ENCODE measurements around the gene TMED8. TPM values are rescaled to one million over a fixed set of nuclear protein-coding genes. Genes with fewer than 3 reads are reported as not detected.
A peak's percentile ranks its signal among the peaks of the same experiment; 100 is the strongest.

The TMED8 gene
- total RNA-seq, 2 donors from 2014 or later = 13.2 to 16.0 TPM

GRCh38 chr14:77400216-77400615 lies 23.3 kb upstream of the TMED8 start:
- Mint-ChIP-seq H3K36me3 (ENCODE audit: low read depth) (peaks cover 9% of the 10 kb centered on the region), H3K27me3 (no peaks in the 10 kb centered on the region), H3K27ac (no peak overlapping the region), H3K4me1 (peaks cover 3% of the 10 kb centered on the region), H3K4me3 (no peak overlapping the region)
- no peak for DNase-seq
- H3K9me3 ChIP-seq (ENCODE audit: control insufficient read depth, low read length, poor library complexity, severe bottlenecking) = no peaks in the 10 kb centered on the region
- no peak for ATAC-seq

- no peaks in the 10 kb centered on the region for H3K9me3 ChIP-seq (ENCODE audit: control insufficient read depth, low read length, poor library complexity, severe bottlenecking)
- H3K27ac Mint-ChIP-seq = no peak overlapping the region
- H3K4me3 Mint-ChIP-seq = no peak overlapping the region
- no peaks in the 10 kb centered on the region for H3K27me3 Mint-ChIP-seq
- DNase-seq = no peak
- no peak for ATAC-seq
- no peaks in the 10 kb centered on the region for H3K4me1 Mint-ChIP-seq
- H3K36me3 Mint-ChIP-seq (ENCODE audit: low read depth) = no peaks in the 10 kb centered on the region
Measured at GRCh38 chr14:77390188-77390587, 13.3 kb upstream of the TMED8 start.

GRCh38 chr14:77378701-77379100 lies 1.8 kb upstream of the TMED8 start:
- H3K4me1 Mint-ChIP-seq = peaks cover 24% of the 10 kb centered on the region
- H3K36me3 Mint-ChIP-seq (ENCODE audit: low read depth) = peaks cover 5% of the 10 kb centered on the region
- no peak overlapping the region for H3K27ac Mint-ChIP-seq
- no peak overlapping the region for H3K4me3 Mint-ChIP-seq
- peaks cover 11% of the 10 kb centered on the region for H3K27me3 Mint-ChIP-seq
- no peak for DNase-seq
- no peaks in the 10 kb centered on the region for H3K9me3 ChIP-seq (ENCODE audit: control insufficient read depth, low read length, poor library complexity, severe bottlenecking)
- ATAC-seq = no peak

GRCh38 chr14:77377502-77377844 lies 579 bp upstream of the TMED8 start:
- no peak overlapping the region for H3K27ac Mint-ChIP-seq
- peak; percentile 21 for ATAC-seq

GRCh38 chr14:77375973-77376770 lies 722 bp downstream of the TMED8 start:
- ATAC-seq (peak; percentile 20), DNase-seq (peak in 1 of 3 donors; percentile 5)
- no peak overlapping the region for H3K27ac Mint-ChIP-seq
- H3K9me3 ChIP-seq (ENCODE audit: control insufficient read depth, low read length, poor library complexity, severe bottlenecking) = no peaks in the 10 kb centered on the region
- peaks cover 5% of the 10 kb centered on the region for H3K36me3 Mint-ChIP-seq (ENCODE audit: low read depth)
- peaks cover 9% of the 10 kb centered on the region for H3K27me3 Mint-ChIP-seq
- H3K4me1 Mint-ChIP-seq = peaks cover 35% of the 10 kb centered on the region
- H3K4me3 Mint-ChIP-seq = no peak overlapping the region

More at GRCh38 chr14:77377502-77377844, 579 bp upstream of the TMED8 start:
- H3K9me3 ChIP-seq (ENCODE audit: control insufficient read depth, low read length, poor library complexity, severe bottlenecking) = no peaks in the 10 kb centered on the region
- no peak overlapping the region for H3K4me3 Mint-ChIP-seq
- H3K27me3 Mint-ChIP-seq = peaks cover 11% of the 10 kb centered on the region
- peaks cover 5% of the 10 kb centered on the region for H3K36me3 Mint-ChIP-seq (ENCODE audit: low read depth)
- peaks cover 33% of the 10 kb centered on the region for H3K4me1 Mint-ChIP-seq
- no peak for DNase-seq

- H3K27ac Mint-ChIP-seq = no peak overlapping the region
- H3K27me3 Mint-ChIP-seq = peaks cover 1% of the 10 kb centered on the region
- DNase-seq = no peak
- H3K4me3 Mint-ChIP-seq = no peak overlapping the region
- H3K9me3 ChIP-seq (ENCODE audit: control insufficient read depth, low read length, poor library complexity, severe bottlenecking) = no peaks in the 10 kb centered on the region
- peaks cover 31% of the 10 kb centered on the region for H3K4me1 Mint-ChIP-seq
- no peaks in the 10 kb centered on the region for H3K36me3 Mint-ChIP-seq (ENCODE audit: low read depth)
- no peak for ATAC-seq
Measured at GRCh38 chr14:77375164-77375950, 1.5 kb downstream of the TMED8 start.

- DNase-seq (no peak), ATAC-seq (peak; percentile 40)
- Mint-ChIP-seq H3K4me3 (peak overlapping the region; percentile 85), H3K4me1 (peaks cover 43% of the 10 kb centered on the region), H3K36me3 (ENCODE audit: low read depth) (no peaks in the 10 kb centered on the region), H3K27me3 (no peaks in the 10 kb centered on the region), H3K27ac (peak overlapping the region; percentile 88)
- H3K9me3 ChIP-seq (ENCODE audit: control insufficient read depth, low read length, poor library complexity, severe bottlenecking) = no peaks in the 10 kb centered on the region
Measured at GRCh38 chr14:77372304-77372841, 4.5 kb downstream of the TMED8 start.

GRCh38 chr14:77369285-77369684 lies 7.6 kb downstream of the TMED8 start:
- no peaks in the 10 kb centered on the region for H3K27me3 Mint-ChIP-seq
- DNase-seq = peak in 2 of 3 donors; percentile 14 to 30
- H3K4me1 Mint-ChIP-seq = peaks cover 36% of the 10 kb centered on the region
- H3K4me3 Mint-ChIP-seq = peak overlapping the region; percentile 68
- peak; percentile 87 for ATAC-seq
- H3K36me3 Mint-ChIP-seq (ENCODE audit: low read depth) = no peaks in the 10 kb centered on the region
- H3K9me3 ChIP-seq (ENCODE audit: control insufficient read depth, low read length, poor library complexity, severe bottlenecking) = no peaks in the 10 kb centered on the region
- peak overlapping the region; percentile 92 for H3K27ac Mint-ChIP-seq

- ATAC-seq = no peak
- peak overlapping the region; percentile 67 for H3K27ac Mint-ChIP-seq
- no peaks in the 10 kb centered on the region for H3K27me3 Mint-ChIP-seq
Measured at GRCh38 chr14:77364146-77364545, 12.7 kb downstream of the TMED8 start.

GRCh38 chr14:77359626-77360025 lies 17.3 kb downstream of the TMED8 start:
- H3K9me3 ChIP-seq (ENCODE audit: control insufficient read depth, low read length, poor library complexity, severe bottlenecking) = no peaks in the 10 kb centered on the region
- Mint-ChIP-seq H3K27ac (no peak overlapping the region), H3K4me3 (no peak overlapping the region), H3K36me3 (ENCODE audit: low read depth) (no peaks in the 10 kb centered on the region), H3K27me3 (no peaks in the 10 kb centered on the region), H3K4me1 (peaks cover 29% of the 10 kb centered on the region)
- ATAC-seq (no peak), DNase-seq (no peak)

More at GRCh38 chr14:77364146-77364545, 12.7 kb downstream of the TMED8 start:
- no peak overlapping the region for H3K4me3 Mint-ChIP-seq
- no peak for DNase-seq
- peaks cover 36% of the 10 kb centered on the region for H3K4me1 Mint-ChIP-seq
- H3K9me3 ChIP-seq (ENCODE audit: control insufficient read depth, low read length, poor library complexity, severe bottlenecking) = no peaks in the 10 kb centered on the region
- H3K36me3 Mint-ChIP-seq (ENCODE audit: low read depth) = no peaks in the 10 kb centered on the region

- DNase-seq (no peak), ATAC-seq (no peak)
- peak overlapping the region; percentile 41 for H3K27ac Mint-ChIP-seq
- H3K9me3 ChIP-seq (ENCODE audit: control insufficient read depth, low read length, poor library complexity, severe bottlenecking) = no peaks in the 10 kb centered on the region
- H3K4me3 Mint-ChIP-seq = no peak overlapping the region
- peaks cover 16% of the 10 kb centered on the region for H3K4me1 Mint-ChIP-seq
- H3K27me3 Mint-ChIP-seq = no peaks in the 10 kb centered on the region
- no peaks in the 10 kb centered on the region for H3K36me3 Mint-ChIP-seq (ENCODE audit: low read depth)
Measured at GRCh38 chr14:77356899-77357298, 20.0 kb downstream of the TMED8 start.

- Mint-ChIP-seq H3K27me3 (no peaks in the 10 kb centered on the region), H3K4me1 (peaks cover 9% of the 10 kb centered on the region), H3K4me3 (no peak overlapping the region), H3K27ac (peak overlapping the region; percentile 41), H3K36me3 (ENCODE audit: low read depth) (no peaks in the 10 kb centered on the region)
- ATAC-seq (no peak), DNase-seq (no peak)
- no peaks in the 10 kb centered on the region for H3K9me3 ChIP-seq (ENCODE audit: control insufficient read depth, low read length, poor library complexity, severe bottlenecking)
Measured at GRCh38 chr14:77355811-77356210, 21.1 kb downstream of the TMED8 start.

GRCh38 chr14:77353469-77354141 lies 23.3 kb downstream of the TMED8 start:
- H3K4me3 Mint-ChIP-seq = no peak overlapping the region

More at GRCh38 chr14:77353469-77354141, 23.3 kb downstream of the TMED8 start:
- no peak for DNase-seq
- Mint-ChIP-seq H3K27ac (peak overlapping the region; percentile 74), H3K27me3 (no peaks in the 10 kb centered on the region), H3K4me1 (peaks cover 11% of the 10 kb centered on the region), H3K36me3 (ENCODE audit: low read depth) (no peaks in the 10 kb centered on the region)
- H3K9me3 ChIP-seq (ENCODE audit: control insufficient read depth, low read length, poor library complexity, severe bottlenecking) = no peaks in the 10 kb centered on the region
- ATAC-seq = no peak
